Activated T-cell treated with anti-CD3 and anti-CD28 coated beads, Interleukin-2, amount 50 U/mL, for 4 hours (primary cell): ENCODE measurements around the gene CYB5RL. TPM values are rescaled to one million over a fixed set of nuclear protein-coding genes. Genes with fewer than 3 reads are reported as not detected.
"Not testable (repeated sequence)": the region's sequence is repeated elsewhere in the genome, so short reads cannot be mapped to it uniquely, and the experiment has no call there.

ENCODE experiments used
- ATAC-seq, 2 donors: fragments of 200-7000 bp; cut with Tn5 transposase; one replicate each; pipeline ENCODE4 v1.10.0; 2021
- DNase-seq: peaks from one replicate; pipeline ENCODE4 v3.0.0-alpha.2; 2020
- H3K27me3 Mint-ChIP-seq: one replicate; pipeline ENCODE4 v1.8.0; 2021; ENCODE audit warnings: low read depth, mixed read lengths
- H3K36me3 Mint-ChIP-seq: one replicate; pipeline ENCODE4 v1.8.0; 2022; ENCODE audit warnings: mixed read lengths; ENCODE audit not compliant: insufficient read depth
- H3K4me1 Mint-ChIP-seq: one replicate; pipeline ENCODE4 v1.8.0; 2021; ENCODE audit warnings: low read depth, mixed read lengths
- H3K4me3 Mint-ChIP-seq: one replicate; pipeline ENCODE4 v1.8.0; 2021; ENCODE audit warnings: mild to moderate bottlenecking, moderate library complexity, mixed read lengths
- H3K9me3 Mint-ChIP-seq: one replicate; pipeline ENCODE4 v1.8.0; 2021; ENCODE audit warnings: mixed read lengths
- total RNA-seq, 3 donors: library from RNA; stranded (reverse); gene quantifications; one replicate each; pipeline ENCODE4 v1.2.1, GENCODE V29; 2021

Gene CYB5RL
- total RNA-seq, 3 donors from 2014 or later: 7.2 to 8.3 (median 7.7) TPM

- not testable (repeated sequence) for ATAC-seq, H3K4me1 Mint-ChIP-seq, H3K36me3 Mint-ChIP-seq, H3K9me3 Mint-ChIP-seq, H3K4me3 Mint-ChIP-seq, H3K27me3 Mint-ChIP-seq, DNase-seq
These were observed 33.5 kb downstream of the CYB5RL start for GRCh38 chr1:54166357-54166756.

DNA sequence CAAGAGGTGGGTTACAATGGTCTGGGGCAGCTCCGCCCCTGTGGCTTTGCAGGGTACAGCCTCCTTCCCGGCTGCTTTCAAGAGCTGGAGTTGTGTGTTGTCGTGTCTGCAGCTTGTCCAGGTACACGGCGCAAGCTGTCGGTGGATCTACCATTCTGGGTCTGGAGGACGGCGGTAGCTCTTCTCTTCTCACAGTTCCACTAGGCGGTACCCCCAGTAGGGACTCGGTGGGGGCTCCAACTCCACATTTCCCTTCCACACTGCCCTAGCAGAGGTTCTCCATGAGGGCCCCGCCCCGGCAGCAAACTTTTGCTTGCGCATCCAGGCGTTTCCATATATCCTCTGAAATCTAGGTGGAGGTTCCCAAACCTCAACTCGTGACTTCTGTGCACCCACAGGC, 34.7 kb downstream of the CYB5RL start:
- Mint-ChIP-seq H3K4me1 (no peaks in the 10 kb centered on the region), H3K9me3 (no peaks in the 10 kb centered on the region), H3K4me3 (no peak overlapping the region), H3K27me3 (no peaks in the 10 kb centered on the region), H3K36me3 (no peaks in the 10 kb centered on the region)
- no peak for ATAC-seq
- DNase-seq: no peak

DNA sequence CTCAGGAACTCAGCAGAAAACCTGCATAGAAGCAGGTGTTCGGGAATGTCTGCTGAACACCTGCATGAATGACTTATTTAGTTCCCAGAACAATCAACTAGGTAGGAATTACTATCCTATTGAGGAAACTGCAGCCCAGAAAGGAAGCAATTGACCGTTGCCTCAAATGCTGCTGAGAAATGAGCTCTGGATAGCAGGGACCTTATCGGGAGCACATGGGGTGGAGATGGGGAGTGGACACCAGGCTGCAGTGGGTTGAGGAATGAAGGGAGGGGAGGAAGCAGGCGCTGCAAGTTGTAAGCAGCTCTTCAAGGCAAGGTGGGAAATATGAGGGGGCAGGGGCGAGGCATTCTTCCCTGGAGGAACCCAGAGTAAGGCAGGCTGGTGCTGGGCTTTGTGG, 36.3 kb downstream of the CYB5RL start:
- no peaks in the 10 kb centered on the region for H3K27me3 Mint-ChIP-seq
- H3K4me3 Mint-ChIP-seq: no peak overlapping the region
- H3K36me3 Mint-ChIP-seq: no peaks in the 10 kb centered on the region

DNA sequence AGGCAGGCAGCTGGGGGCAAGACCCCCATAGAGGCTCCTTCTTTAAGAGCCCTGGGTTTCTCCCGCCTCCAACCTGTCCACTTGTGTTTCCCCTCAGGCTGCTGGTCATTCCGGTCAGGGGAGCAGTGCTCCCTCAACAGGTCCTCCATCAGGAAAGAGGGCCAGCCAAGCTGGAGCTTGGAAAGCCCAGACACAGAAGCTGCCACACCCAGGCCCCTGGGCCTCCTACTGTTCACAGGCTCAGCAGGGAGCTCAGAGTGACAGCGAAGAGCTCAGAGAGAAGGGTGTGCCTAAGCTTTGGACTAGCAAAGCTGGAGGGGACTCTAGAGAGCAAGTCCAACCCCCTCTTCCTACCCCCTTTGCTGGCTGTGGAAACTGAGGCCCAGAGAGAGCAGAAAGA, 36.8 kb downstream of the CYB5RL start:
- no peaks in the 10 kb centered on the region for H3K27me3 Mint-ChIP-seq
- no peak overlapping the region for H3K4me3 Mint-ChIP-seq
- no peaks in the 10 kb centered on the region for H3K36me3 Mint-ChIP-seq
- no peak for ATAC-seq
- no peaks in the 10 kb centered on the region for H3K4me1 Mint-ChIP-seq
- DNase-seq: no peak
- no peaks in the 10 kb centered on the region for H3K9me3 Mint-ChIP-seq

More for the DNA sequence above, 36.3 kb downstream of the CYB5RL start:
- H3K9me3 Mint-ChIP-seq: no peaks in the 10 kb centered on the region
- H3K4me1 Mint-ChIP-seq: no peaks in the 10 kb centered on the region
- DNase-seq (no peak), ATAC-seq (no peak)

DNA sequence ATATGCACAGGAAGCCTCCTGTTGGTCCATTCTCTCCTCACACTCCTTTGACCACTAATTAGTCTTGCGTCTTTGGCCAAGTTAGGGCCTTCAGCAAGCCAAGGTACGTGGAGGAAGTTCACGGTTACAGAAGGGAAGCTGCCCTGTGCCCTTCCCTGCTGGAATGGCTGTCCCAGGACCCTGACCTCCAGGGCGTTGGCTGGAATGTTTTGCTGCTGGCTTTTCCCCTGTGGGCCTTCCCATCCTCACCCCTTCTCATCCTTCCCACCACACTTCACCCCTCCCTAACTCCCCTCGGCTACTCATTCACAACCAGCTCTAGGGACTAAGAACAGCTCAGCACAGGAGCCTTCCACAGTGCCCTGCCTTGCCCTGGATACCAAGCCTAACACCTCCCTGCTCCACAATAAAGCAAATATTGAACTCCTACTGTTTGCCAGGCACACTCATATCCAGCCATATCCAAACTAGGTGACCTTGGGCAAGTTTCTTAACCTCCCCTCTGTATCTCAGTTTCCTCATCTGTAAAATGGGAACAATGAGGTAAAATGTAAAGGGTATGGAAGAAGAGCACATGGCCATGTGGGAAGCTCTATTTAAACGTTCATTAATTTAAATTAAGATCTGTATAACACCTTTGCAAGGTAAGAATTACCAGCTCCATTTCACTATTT, 38.2 kb downstream of the CYB5RL start:
- ATAC-seq (no peak), DNase-seq (no peak)
- Mint-ChIP-seq H3K36me3 (no peaks in the 10 kb centered on the region), H3K4me3 (no peak overlapping the region), H3K27me3 (no peaks in the 10 kb centered on the region), H3K4me1 (no peaks in the 10 kb centered on the region), H3K9me3 (no peaks in the 10 kb centered on the region)

DNA sequence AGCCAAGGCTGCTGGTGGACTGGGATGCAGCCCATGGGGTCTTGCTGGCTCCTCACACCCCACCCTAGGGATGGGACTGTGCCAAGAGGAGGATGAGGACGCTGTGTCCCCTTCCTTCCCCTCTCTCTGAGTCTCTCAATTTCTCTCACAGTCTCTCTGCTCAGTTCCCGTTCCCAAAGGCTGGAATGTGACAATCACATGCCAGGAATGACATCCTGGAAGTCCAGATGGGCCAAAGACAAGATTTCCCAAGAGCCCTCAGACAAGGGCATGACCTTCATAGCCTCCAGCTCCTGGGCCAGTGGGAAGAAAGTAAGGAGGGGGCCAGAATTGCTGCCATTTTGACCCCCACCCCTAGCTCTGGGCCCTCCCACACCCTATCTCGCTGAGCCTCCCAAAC, 39.5 kb downstream of the CYB5RL start:
- Mint-ChIP-seq H3K4me3 (no peak overlapping the region), H3K4me1 (no peaks in the 10 kb centered on the region), H3K36me3 (no peaks in the 10 kb centered on the region), H3K9me3 (no peaks in the 10 kb centered on the region), H3K27me3 (no peaks in the 10 kb centered on the region)
- ATAC-seq (no peak), DNase-seq (no peak)

GRCh38 chr1:54159733-54160316, 40.0 kb downstream of the CYB5RL start:
- ATAC-seq: no peak
- Mint-ChIP-seq H3K4me1 (no peaks in the 10 kb centered on the region), H3K27me3 (no peaks in the 10 kb centered on the region), H3K4me3 (no peak overlapping the region), H3K36me3 (no peaks in the 10 kb centered on the region), H3K9me3 (no peaks in the 10 kb centered on the region)
- DNase-seq: no peak

DNA sequence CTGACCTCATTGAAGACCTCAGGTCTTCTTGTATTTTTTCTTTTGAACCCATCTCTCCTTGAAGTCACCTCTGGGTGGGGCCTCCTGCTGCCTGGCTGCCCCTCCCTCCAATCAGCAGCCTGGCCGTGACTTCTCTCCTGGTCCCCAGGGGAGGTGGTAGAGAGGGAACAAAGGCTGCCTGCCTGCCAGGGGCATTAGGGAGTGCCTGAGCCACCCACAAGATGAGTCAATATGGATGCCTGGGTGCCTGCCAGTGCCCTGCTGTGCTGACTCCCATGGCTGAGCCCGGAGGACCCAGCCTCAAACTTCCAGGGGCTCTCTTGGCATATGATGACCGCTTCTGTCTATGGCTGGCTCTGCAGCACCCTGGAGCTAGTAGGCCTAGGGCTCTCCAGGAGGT, 41.8 kb downstream of the CYB5RL start:
- Mint-ChIP-seq H3K4me1 (no peaks in the 10 kb centered on the region), H3K36me3 (no peaks in the 10 kb centered on the region), H3K27me3 (no peaks in the 10 kb centered on the region), H3K4me3 (no peak overlapping the region), H3K9me3 (no peaks in the 10 kb centered on the region)
- no peak for DNase-seq
- no peak for ATAC-seq

DNA sequence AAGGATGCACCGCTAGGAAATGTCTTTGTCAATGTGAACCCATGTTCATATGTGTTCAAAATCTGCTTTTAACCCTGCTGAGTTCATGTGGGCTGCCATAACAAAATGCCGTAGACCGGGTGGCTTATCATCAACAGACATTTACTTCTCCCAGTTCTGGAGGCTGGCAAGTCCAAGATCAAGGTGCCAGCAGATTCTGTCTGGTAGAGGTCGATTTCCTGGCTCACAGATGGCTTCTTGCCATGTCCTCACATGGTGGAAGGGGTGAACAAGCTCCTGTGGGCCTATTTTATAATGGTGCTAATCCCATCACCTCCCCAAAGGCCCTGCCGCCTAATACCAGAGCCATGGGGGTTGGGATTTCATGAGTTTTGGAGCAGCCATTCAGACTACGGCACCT, 42.4 kb downstream of the CYB5RL start:
- no peaks in the 10 kb centered on the region for H3K4me1 Mint-ChIP-seq
- H3K27me3 Mint-ChIP-seq: no peaks in the 10 kb centered on the region
- DNase-seq: no peak
- no peak overlapping the region for H3K4me3 Mint-ChIP-seq
- H3K9me3 Mint-ChIP-seq: no peaks in the 10 kb centered on the region
- no peaks in the 10 kb centered on the region for H3K36me3 Mint-ChIP-seq
- no peak for ATAC-seq

GRCh38 chr1:54156986-54157385, 42.8 kb downstream of the CYB5RL start:
- Mint-ChIP-seq H3K27me3 (no peaks in the 10 kb centered on the region), H3K4me1 (no peaks in the 10 kb centered on the region), H3K4me3 (no peak overlapping the region), H3K9me3 (no peaks in the 10 kb centered on the region), H3K36me3 (no peaks in the 10 kb centered on the region)
- DNase-seq: no peak
- ATAC-seq: no peak

- ATAC-seq (no peak), DNase-seq (no peak)
- Mint-ChIP-seq H3K4me1 (no peaks in the 10 kb centered on the region), H3K27me3 (no peaks in the 10 kb centered on the region), H3K4me3 (no peak overlapping the region), H3K36me3 (no peaks in the 10 kb centered on the region), H3K9me3 (no peaks in the 10 kb centered on the region)
These were observed 43.6 kb downstream of the CYB5RL start for GRCh38 chr1:54156201-54156600.

GRCh38 chr1:54153535-54154439, 46.0 kb downstream of the CYB5RL start:
- H3K9me3 Mint-ChIP-seq: no peaks in the 10 kb centered on the region
- no peaks in the 10 kb centered on the region for H3K27me3 Mint-ChIP-seq
- no peak for DNase-seq
- H3K36me3 Mint-ChIP-seq: no peaks in the 10 kb centered on the region
- H3K4me3 Mint-ChIP-seq: no peak overlapping the region
- no peak for ATAC-seq
- no peaks in the 10 kb centered on the region for H3K4me1 Mint-ChIP-seq

- no peak within 1 kb of the TSS for H3K4me3 Mint-ChIP-seq
These were observed 47.1 kb downstream of the CYB5RL start, which contains the start of gene CDCP2 for GRCh38 chr1:54152696-54153095. Gene CDCP2, minus strand, starts transcription at chr1:54153000. Its CDS starts 78 bp downstream, at chr1:54152922.

DNA sequence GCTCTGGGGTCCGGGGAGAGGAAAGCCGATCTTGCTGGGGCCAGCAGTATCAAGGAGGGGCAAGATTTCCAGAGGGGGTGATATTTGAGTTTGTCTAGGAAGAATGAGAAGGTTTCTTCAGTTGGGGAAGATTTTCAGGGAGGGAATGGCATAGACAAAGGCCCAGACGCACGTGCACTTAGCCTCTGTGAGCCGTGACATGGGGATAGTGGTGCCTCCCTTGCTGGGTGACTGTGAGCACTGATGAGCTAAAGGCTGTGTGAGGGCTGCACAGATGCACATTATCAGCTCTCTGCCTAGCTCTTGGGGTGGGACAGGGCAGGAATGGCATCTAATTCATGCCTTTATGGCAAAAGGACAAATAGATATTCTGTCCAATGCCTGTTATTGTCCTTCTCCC, 48.8 kb downstream of the CYB5RL start:
- Mint-ChIP-seq H3K4me3 (no peak overlapping the region), H3K9me3 (no peaks in the 10 kb centered on the region), H3K36me3 (no peaks in the 10 kb centered on the region), H3K27me3 (no peaks in the 10 kb centered on the region), H3K4me1 (no peaks in the 10 kb centered on the region)
- DNase-seq (no peak), ATAC-seq (no peak)

More at GRCh38 chr1:54152696-54153095, 47.1 kb downstream of the CYB5RL start, which contains the start of gene CDCP2:
- no peaks in the 10 kb centered on the region for H3K27me3 Mint-ChIP-seq
- no peaks in the 10 kb centered on the region for H3K36me3 Mint-ChIP-seq
- no peaks in the 10 kb centered on the region for H3K4me1 Mint-ChIP-seq
- DNase-seq (no peak), ATAC-seq (no peak)
- H3K9me3 Mint-ChIP-seq: no peaks in the 10 kb centered on the region
